DOHH2 (cell line): Measurements from ENCODE around the gene PACS2.

ENCODE experiments used
- EZH2phosphoT487 ChIP-seq: fragments of 200-600 bp; sonication (generic); IDR thresholded peaks from 2 replicates; pipeline ENCODE4 v1.6.1; 2017; ENCODE audit warnings: borderline replicate concordance, mild to moderate bottlenecking, antibody characterized with exemption, low read length, moderate library complexity, mixed read lengths
- TF ChIP-seq, protein P1 (sequence below): fragments of 200-600 bp; sonication (generic); IDR thresholded peaks from one replicate; pipeline ENCODE4 v1.5.1; 2014; ENCODE audit warnings: antibody characterized with exemption, mild to moderate bottlenecking, low read depth, low read length; ENCODE audit not compliant: poor library complexity, severe bottlenecking

GRCh38 chr14:105301103-105301914 lies 13.2 kb upstream of the PACS2 start:
- TF ChIP-seq, protein P1, sequence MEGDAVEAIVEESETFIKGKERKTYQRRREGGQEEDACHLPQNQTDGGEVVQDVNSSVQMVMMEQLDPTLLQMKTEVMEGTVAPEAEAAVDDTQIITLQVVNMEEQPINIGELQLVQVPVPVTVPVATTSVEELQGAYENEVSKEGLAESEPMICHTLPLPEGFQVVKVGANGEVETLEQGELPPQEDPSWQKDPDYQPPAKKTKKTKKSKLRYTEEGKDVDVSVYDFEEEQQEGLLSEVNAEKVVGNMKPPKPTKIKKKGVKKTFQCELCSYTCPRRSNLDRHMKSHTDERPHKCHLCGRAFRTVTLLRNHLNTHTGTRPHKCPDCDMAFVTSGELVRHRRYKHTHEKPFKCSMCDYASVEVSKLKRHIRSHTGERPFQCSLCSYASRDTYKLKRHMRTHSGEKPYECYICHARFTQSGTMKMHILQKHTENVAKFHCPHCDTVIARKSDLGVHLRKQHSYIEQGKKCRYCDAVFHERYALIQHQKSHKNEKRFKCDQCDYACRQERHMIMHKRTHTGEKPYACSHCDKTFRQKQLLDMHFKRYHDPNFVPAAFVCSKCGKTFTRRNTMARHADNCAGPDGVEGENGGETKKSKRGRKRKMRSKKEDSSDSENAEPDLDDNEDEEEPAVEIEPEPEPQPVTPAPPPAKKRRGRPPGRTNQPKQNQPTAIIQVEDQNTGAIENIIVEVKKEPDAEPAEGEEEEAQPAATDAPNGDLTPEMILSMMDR: no peak
- TF ChIP-seq EZH2phosphoT487: no peak
